Hematopoietic multipotent progenitor cell treated with erythropoietin and hydrocortisone succinate and interleukin-3 and kit ligand, for 8 days (in vitro differentiated cells): ENCODE data around the gene SNED1.

Experiments
- DNase-seq: peaks from one replicate; pipeline ENCODE4 v3.0.0-alpha.2; 2015

Gene SNED1

GRCh38 chr2:240960309-240960970 lies 38.0 kb upstream of the SNED1 start:
- DNase-seq: no peak

- DNase-seq: no peak
These were observed 37.2 kb upstream of the SNED1 start for GRCh38 chr2:240960971-240961876.

GRCh38 chr2:240961910-240962299 lies 36.5 kb upstream of the SNED1 start:
- no peak for DNase-seq

- DNase-seq: no peak
These were observed 35.9 kb upstream of the SNED1 start for GRCh38 chr2:240962300-240963064.

GRCh38 chr2:240963065-240963867 lies 35.2 kb upstream of the SNED1 start:
- no peak for DNase-seq

DNA sequence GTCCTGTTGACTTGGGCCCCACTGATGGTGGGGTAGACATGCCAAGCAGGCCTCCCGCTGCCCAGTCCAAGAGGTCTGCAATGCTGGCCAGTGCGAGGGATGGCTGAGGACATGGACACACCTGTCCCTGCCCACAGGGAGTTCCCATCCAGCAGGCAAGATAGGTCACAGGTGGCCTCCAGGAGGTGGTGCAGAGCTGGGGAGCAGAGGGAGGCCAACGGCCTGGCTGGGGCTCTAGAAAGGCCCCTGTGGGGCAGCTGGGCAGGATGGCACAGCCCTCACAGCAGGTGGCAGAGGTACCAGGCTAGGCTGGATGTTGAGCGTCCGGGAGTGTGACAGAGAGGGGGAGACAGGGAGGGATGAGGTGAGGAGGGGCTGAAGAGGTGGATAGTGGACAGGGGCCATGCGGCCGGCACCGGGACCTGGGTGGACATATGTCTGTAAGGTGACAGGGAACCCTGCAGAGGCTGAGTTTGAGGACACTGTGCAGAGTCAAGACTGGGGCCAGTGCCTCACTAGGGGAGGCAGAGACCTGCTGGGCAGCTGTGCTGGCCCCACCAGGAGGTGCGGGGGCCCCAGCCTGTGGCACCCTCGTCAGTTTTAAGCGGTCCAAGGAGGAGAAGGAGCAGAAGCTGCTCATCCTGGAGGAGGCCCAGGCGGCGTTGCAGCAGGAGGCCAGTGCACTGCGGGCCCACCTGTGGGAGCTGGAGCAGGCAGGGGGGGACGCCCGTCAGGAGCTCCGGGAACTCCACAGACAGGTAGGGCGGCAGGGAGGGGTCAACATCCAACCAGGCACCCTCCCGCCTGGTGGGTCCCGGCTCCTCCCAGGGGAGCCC lies 34.3 kb upstream of the SNED1 start:
- DNase-seq: no peak

- no peak for DNase-seq
These were observed 33.6 kb upstream of the SNED1 start for GRCh38 chr2:240964704-240965295.

- DNase-seq: no peak
These were observed 33.0 kb upstream of the SNED1 start for GRCh38 chr2:240965296-240965904.

DNA sequence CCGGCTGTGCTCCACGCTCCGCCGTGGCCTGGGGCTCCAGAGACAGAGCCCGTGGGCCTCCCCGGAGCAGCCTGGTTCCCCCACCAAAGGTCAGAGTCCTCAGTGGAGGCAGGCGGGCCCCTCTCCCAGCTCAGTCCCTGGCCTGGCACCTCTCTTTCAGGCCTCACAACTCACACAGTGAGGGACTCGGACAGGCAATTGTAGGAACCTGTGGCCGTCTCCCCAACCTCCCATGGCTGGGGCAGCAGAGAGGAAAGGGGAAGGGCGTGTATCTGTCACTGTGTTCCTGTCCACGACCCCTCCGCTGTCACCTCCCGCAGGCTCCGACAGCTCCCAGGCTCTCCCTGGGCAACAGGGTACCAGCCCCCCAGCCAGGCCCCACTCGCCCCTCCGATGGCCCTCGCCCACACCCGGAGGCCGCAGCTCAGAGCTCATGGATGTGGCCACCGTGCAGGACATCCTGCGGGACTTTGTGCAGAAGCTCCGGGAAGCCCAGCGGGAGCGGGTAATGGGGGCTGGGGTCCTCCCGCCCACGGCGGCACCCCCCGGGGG lies 32.4 kb upstream of the SNED1 start:
- DNase-seq: no peak

DNA sequence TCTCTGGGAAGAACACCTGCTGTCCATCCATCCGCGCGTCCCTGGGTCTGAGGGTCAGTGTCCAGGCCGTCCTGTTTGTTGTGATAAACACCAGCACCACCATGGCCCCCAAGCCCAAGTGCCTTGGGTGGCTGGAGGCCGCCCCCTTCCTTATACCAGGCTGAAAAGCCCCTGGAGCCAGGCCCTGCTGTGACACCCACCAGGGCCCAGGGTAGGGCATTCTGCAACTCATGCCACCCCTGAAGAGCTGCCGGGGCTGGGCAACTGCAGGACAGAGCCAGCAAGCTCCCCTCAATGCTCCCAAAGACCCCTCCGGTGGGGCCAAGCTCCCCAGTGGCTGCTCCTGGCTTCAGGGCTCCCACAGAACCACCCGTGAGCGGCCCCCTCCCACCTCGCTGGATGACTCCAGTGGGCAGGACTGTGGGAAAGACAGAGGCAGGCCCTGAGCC lies 31.9 kb upstream of the SNED1 start:
- no peak for DNase-seq

- DNase-seq: no peak
These were observed 31.3 kb upstream of the SNED1 start for GRCh38 chr2:240966906-240967680.

GRCh38 chr2:240967681-240968621 lies 30.5 kb upstream of the SNED1 start:
- DNase-seq: no peak

DNA sequence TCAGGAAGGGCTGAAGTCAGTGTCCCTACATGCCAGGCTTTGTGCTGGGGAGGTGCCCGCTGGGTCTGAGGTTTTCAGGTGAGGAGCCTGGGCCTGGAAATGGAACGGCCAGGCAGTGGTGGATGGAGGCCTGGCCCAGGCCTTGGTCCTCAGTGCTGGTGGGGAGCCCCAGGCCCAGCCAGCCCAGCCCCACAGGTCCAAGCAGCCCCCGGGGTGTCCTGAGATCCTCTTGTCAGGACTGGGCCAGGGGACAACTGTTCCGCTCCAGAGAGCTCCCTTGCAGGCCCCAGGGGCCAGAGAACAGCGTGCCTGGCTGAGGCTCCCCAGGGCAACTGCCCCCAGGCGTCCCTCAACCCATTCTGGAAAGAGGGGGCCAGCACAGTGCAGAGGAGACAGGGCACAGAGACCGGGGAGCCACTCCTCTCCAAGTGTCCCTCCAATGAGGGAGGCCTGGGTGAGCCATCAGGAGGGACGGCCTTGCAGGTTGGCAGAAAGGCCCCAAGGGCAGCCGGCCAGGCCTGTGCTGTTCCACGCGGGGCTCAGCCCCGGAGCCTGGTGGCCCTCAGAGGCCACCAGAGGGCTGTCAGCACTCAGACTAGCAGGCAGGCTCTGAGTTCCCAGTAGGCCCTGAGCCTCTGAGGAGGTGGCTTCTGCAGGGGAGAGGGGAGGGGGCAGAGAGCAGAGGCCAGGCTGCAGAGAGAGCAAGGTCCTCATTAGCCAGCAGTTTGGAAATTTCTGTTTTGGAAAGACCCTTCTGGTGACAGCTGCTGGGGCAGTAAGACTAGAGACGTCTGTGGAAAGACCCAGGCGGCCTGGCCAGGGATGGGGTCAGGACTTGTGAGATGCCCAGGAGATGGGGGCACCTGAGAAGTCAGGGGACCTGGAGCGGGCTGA lies 29.4 kb upstream of the SNED1 start:
- no peak for DNase-seq

DNA sequence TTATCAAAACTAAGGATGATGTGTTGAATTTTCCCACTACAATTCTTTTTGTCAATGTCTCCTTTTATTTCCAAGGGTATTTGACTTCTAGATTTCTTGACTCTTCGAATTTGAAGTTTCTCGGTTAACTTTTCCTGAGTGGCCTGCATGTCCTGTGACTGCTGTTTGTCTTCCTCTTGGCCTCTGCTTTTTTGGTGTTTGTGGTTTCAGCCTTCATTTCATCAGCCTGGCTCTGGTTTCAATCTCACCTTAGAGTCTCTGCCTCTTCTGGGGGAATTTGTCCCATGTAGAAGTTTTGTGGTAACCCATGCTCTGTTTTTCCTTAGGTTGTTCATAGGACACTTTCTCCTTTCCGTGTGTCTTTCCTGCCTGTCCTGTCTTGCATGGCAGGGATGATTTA lies 28.3 kb upstream of the SNED1 start:
- DNase-seq: no peak

GRCh38 chr2:240970816-240971215 lies 27.6 kb upstream of the SNED1 start:
- no peak for DNase-seq

DNA sequence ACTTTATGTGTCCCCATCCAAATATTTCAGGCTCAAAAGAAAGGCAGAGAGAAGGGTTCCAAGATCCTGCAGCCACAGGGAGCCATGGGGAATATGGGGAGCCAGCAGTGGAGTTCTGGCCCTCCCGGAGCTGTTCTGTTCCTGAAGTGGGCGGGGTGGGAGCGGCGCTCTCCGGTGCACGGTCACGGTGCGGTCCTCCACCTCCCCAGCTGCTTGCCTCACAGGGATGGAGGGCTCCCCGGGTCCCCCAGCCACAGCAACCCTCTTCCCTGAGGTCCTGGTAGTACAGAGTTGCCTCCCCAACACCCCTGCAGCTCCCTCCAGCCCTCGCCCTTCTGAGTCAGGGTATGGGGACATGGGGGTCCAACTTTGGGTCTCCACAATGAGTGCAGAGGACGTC lies 26.2 kb upstream of the SNED1 start:
- no peak for DNase-seq
